Endothelial cell (in vitro differentiated cells): Measurements from ENCODE around the gene CAPN8. TPM values are rescaled to one million over a fixed set of nuclear protein-coding genes. Genes with fewer than 3 reads are reported as not detected.

ENCODE experiments used
- DNase-seq: peaks from one replicate; pipeline ENCODE4 v3.0.0; 2021; ENCODE audit warnings: low spot score
- H3K27ac Mint-ChIP-seq: one replicate; pipeline ENCODE4 v1.8.0; 2021; ENCODE audit warnings: mixed read lengths, inconsistent platforms; ENCODE audit not compliant: unreplicated experiment
- H3K27me3 Mint-ChIP-seq: one replicate; pipeline ENCODE4 v1.8.0; 2021; ENCODE audit warnings: mild to moderate bottlenecking, moderate library complexity, mixed read lengths, inconsistent platforms; ENCODE audit not compliant: unreplicated experiment
- H3K36me3 Mint-ChIP-seq: one replicate; pipeline ENCODE4 v1.8.0; 2021; ENCODE audit warnings: mild to moderate bottlenecking, low read depth, mixed read lengths, inconsistent platforms; ENCODE audit not compliant: unreplicated experiment
- H3K4me1 Mint-ChIP-seq: one replicate; pipeline ENCODE4 v1.8.0; 2021; ENCODE audit warnings: mild to moderate bottlenecking, mixed read lengths, inconsistent platforms; ENCODE audit not compliant: unreplicated experiment
- H3K4me3 Mint-ChIP-seq: one replicate; pipeline ENCODE4 v1.8.0; 2021; ENCODE audit warnings: mild to moderate bottlenecking, mixed read lengths, inconsistent platforms; ENCODE audit not compliant: unreplicated experiment
- H3K9me3 Mint-ChIP-seq: one replicate; pipeline ENCODE4 v1.8.0; 2021; ENCODE audit warnings: mixed read lengths, inconsistent platforms; ENCODE audit not compliant: unreplicated experiment
- total RNA-seq: library from RNA; stranded (reverse); fragmentation: NEBNext Ultra II Directional; extraction: Animal tissue kit (Norgen Biotek cat#: 25700); gene quantifications from one replicate; pipeline ENCODE4 v1.2.1, GENCODE V29; 2021; ENCODE audit not compliant: unreplicated experiment
- TF ChIP-seq, protein P1 (sequence below): fragments of 200-600 bp; sonication (generic); IDR thresholded peaks from one replicate; pipeline ENCODE4 v1.5.0; 2021; ENCODE audit warnings: antibody characterized with exemption; ENCODE audit not compliant: unreplicated experiment

CAPN8 gene
- total RNA-seq, 1 donor from 2014 or later: 0.13 TPM

GRCh38 chr1:223651291-223651991 is 14.1 kb downstream of the CAPN8 start:
- TF ChIP-seq, protein P1, sequence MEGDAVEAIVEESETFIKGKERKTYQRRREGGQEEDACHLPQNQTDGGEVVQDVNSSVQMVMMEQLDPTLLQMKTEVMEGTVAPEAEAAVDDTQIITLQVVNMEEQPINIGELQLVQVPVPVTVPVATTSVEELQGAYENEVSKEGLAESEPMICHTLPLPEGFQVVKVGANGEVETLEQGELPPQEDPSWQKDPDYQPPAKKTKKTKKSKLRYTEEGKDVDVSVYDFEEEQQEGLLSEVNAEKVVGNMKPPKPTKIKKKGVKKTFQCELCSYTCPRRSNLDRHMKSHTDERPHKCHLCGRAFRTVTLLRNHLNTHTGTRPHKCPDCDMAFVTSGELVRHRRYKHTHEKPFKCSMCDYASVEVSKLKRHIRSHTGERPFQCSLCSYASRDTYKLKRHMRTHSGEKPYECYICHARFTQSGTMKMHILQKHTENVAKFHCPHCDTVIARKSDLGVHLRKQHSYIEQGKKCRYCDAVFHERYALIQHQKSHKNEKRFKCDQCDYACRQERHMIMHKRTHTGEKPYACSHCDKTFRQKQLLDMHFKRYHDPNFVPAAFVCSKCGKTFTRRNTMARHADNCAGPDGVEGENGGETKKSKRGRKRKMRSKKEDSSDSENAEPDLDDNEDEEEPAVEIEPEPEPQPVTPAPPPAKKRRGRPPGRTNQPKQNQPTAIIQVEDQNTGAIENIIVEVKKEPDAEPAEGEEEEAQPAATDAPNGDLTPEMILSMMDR: no peak
- peaks cover 14% of the 10 kb centered on the region for H3K4me1 Mint-ChIP-seq
- no peaks in the 10 kb centered on the region for H3K36me3 Mint-ChIP-seq
- no peak overlapping the region for H3K4me3 Mint-ChIP-seq
- no peak for DNase-seq
- H3K27me3 Mint-ChIP-seq: peaks cover 5% of the 10 kb centered on the region
- no peak overlapping the region for H3K27ac Mint-ChIP-seq
- H3K9me3 Mint-ChIP-seq: no peaks in the 10 kb centered on the region

- Mint-ChIP-seq H3K27ac (no peak overlapping the region), H3K9me3 (no peaks in the 10 kb centered on the region)
These were observed 15.0 kb downstream of the CAPN8 start for GRCh38 chr1:223650465-223650864.

GRCh38 chr1:223649222-223649621 is 16.3 kb downstream of the CAPN8 start:
- DNase-seq: no peak
- no peak overlapping the region for H3K27ac Mint-ChIP-seq
- no peaks in the 10 kb centered on the region for H3K9me3 Mint-ChIP-seq
- peaks cover 5% of the 10 kb centered on the region for H3K27me3 Mint-ChIP-seq
- TF ChIP-seq, protein P1: no peak
- H3K36me3 Mint-ChIP-seq: no peaks in the 10 kb centered on the region
- H3K4me3 Mint-ChIP-seq: no peak overlapping the region
- H3K4me1 Mint-ChIP-seq: peaks cover 14% of the 10 kb centered on the region

More at GRCh38 chr1:223650465-223650864, 15.0 kb downstream of the CAPN8 start:
- Mint-ChIP-seq H3K36me3 (no peaks in the 10 kb centered on the region), H3K27me3 (peaks cover 5% of the 10 kb centered on the region), H3K4me3 (no peak overlapping the region), H3K4me1 (peaks cover 14% of the 10 kb centered on the region)
- no peak for DNase-seq
- TF ChIP-seq, protein P1: no peak

- H3K4me3 Mint-ChIP-seq: no peak overlapping the region
- no peak for DNase-seq
These were observed 18.3 kb downstream of the CAPN8 start for GRCh38 chr1:223647249-223647648.

DNA sequence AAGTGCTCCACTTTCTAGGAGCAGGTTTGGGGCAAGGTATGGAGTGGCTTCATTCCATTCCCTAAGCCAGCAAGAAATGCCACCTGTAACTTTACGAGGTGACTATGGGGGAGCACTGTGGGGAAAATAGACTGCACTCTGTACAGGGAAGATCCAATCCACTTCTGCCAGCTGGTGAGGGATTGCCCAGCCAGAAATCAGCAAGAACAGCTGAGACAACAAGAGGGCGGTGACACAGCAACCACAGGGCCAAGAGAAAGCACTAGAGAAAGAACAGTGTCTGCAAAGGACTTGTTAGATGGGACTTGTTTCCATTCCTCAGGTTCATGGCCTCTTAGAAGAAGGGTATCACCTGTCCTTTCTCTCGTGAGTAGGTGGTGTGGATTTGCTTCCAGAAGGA is 19.6 kb downstream of the CAPN8 start:
- Mint-ChIP-seq H3K4me1 (peaks cover 16% of the 10 kb centered on the region), H3K36me3 (no peaks in the 10 kb centered on the region), H3K27ac (no peak overlapping the region), H3K27me3 (peaks cover 2% of the 10 kb centered on the region), H3K9me3 (no peaks in the 10 kb centered on the region), H3K4me3 (no peak overlapping the region)
- TF ChIP-seq, protein P1: no peak
- DNase-seq: no peak

More at GRCh38 chr1:223647249-223647648, 18.3 kb downstream of the CAPN8 start:
- Mint-ChIP-seq H3K27me3 (peaks cover 2% of the 10 kb centered on the region), H3K36me3 (no peaks in the 10 kb centered on the region), H3K4me1 (peaks cover 9% of the 10 kb centered on the region), H3K27ac (no peak overlapping the region), H3K9me3 (no peaks in the 10 kb centered on the region)
- TF ChIP-seq, protein P1: no peak
